WI38 (cell line): Measurements from ENCODE around the gene MYO15A.
"Not testable (repeated sequence)": the region's sequence is repeated elsewhere in the genome, so short reads cannot be mapped to it uniquely, and the experiment has no call there.

Experiments
- H3K4me3 ChIP-seq: 2 replicates; pipeline ENCODE4 v1.5.1; 2011; ENCODE audit warnings: low read depth, mild to moderate bottlenecking, control low read depth, low read length
- TF ChIP-seq, protein P1 (sequence below): IDR thresholded peaks from 2 replicates; pipeline ENCODE4 v1.5.1; 2012; ENCODE audit warnings: low read depth, mild to moderate bottlenecking, control low read depth, low read length

MYO15A gene

DNA sequence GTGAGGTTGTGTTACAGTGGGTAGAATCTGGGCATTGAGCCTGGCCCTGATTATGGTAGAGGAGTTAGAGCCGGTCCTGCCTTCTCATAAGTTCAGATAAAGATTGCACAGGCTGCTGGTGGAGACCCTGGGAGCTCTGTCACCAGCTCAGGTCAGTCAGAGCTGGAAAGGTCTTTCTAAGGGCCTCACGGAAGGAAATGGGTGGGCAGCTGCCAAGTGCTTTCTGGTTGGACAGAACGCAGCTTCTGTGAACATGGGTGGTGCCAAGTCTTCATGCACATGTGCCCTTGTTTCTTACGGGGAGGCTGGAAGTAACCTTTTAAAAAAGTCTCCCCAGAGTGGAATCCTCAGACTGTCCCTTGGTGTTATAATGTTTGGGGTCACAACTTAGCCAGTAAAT is 90.0 kb downstream of the MYO15A start:
- TF ChIP-seq, protein P1, sequence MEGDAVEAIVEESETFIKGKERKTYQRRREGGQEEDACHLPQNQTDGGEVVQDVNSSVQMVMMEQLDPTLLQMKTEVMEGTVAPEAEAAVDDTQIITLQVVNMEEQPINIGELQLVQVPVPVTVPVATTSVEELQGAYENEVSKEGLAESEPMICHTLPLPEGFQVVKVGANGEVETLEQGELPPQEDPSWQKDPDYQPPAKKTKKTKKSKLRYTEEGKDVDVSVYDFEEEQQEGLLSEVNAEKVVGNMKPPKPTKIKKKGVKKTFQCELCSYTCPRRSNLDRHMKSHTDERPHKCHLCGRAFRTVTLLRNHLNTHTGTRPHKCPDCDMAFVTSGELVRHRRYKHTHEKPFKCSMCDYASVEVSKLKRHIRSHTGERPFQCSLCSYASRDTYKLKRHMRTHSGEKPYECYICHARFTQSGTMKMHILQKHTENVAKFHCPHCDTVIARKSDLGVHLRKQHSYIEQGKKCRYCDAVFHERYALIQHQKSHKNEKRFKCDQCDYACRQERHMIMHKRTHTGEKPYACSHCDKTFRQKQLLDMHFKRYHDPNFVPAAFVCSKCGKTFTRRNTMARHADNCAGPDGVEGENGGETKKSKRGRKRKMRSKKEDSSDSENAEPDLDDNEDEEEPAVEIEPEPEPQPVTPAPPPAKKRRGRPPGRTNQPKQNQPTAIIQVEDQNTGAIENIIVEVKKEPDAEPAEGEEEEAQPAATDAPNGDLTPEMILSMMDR: no peak
- no peak overlapping the region for H3K4me3 ChIP-seq

DNA sequence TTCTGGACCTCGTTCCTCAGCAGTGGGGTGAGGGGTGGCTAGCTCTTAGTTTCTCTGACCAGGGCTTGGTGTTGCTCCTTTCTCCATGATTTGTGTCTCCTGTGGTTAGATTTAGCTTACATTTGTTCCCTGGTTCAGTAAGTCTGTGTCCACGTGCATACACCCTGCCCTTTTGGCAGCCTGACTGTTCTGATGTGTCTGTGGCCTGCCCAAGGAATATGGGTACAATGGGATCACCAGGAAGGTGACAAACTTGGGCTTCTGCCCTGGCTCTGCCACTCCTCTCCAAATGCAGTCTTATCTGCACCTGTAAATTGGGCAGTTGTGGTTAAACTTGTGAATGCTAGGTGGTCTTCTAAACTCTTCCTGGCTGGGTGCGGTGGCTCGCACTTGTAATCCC is 92.6 kb downstream of the MYO15A start:
- TF ChIP-seq, protein P1: no peak
- H3K4me3 ChIP-seq: no peak overlapping the region

DNA sequence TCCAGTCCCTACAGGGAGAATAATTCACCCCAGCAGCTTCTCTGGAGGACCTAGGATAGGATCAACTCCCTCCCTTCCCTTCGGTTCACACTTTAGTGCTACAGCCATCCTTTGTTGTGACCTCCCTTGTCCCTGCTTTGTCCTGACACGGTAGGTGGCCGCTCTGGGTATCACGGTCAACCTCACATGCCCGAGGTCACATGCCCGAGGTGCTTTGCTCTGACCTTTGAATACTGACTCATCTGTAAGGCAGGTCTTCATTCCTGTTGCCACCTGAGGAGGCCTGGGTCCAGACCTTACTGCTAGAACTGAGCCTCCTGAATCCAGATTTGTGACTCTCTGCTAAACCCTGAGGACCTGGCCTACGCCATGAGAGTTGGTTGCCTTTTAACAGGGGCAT is 94.8 kb downstream of the MYO15A start:
- TF ChIP-seq, protein P1: no peak
- no peak overlapping the region for H3K4me3 ChIP-seq

DNA sequence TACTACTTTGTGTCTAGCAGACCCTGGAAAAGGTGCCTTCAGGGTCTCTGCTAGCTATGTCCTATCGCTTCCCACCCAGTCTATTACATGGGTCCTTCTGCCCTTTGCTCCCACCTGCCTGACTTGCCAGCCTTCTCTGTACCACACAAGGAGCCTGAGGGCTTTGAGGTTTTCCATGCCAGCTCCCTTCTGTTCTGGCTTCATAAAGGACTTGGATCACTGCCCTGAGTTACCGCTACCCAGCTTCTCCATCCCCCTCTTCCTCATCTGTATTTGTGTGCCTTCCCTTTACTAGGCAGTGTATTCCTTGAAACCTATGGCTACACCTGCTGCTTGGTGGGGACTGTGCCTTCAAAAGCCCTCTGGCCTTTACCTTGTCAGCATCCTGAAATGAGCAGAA is 97.3 kb downstream of the MYO15A start:
- no peak overlapping the region for H3K4me3 ChIP-seq
- TF ChIP-seq, protein P1: no peak

DNA sequence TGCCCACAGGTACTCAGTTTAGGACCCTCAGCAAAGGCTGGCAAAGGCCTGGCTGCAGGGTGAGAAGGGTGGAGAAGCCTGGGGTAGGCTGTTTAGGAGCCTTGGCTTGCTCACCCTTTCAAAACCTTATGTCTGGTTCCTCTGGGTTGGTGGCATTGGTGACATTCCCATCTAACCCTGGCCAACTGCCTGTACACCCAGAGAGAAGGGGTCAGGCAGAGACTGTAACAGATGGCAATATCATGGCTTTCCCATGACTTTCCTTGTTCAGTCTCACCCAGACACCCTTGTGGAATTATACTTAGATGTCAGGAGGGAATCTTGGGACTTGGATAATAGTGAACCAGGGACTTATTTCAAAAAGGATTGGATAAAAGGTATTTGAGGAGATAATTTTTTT is 98.4 kb downstream of the MYO15A start:
- H3K4me3 ChIP-seq: no peak overlapping the region
- TF ChIP-seq, protein P1: no peak

DNA sequence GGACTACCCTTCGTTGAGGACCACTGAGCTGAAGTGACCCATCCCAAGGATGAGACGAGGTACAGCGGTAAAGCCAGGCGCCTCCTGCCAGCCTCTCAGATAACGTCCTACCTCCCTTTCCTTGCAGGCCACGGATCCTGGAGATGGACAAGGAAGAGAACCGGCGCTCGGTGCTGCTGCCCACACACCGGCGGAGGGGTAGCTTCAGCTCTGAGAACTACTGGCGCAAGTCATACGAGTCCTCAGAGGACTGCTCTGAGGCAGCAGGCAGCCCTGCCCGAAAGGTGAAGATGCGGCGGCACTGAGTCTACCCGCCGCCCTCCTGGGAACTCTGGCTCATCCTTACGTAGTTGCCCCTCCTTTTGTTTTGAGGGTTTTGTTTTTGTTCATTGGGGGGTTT is 99.5 kb downstream of the MYO15A start:
- no peak overlapping the region for H3K4me3 ChIP-seq

DNA sequence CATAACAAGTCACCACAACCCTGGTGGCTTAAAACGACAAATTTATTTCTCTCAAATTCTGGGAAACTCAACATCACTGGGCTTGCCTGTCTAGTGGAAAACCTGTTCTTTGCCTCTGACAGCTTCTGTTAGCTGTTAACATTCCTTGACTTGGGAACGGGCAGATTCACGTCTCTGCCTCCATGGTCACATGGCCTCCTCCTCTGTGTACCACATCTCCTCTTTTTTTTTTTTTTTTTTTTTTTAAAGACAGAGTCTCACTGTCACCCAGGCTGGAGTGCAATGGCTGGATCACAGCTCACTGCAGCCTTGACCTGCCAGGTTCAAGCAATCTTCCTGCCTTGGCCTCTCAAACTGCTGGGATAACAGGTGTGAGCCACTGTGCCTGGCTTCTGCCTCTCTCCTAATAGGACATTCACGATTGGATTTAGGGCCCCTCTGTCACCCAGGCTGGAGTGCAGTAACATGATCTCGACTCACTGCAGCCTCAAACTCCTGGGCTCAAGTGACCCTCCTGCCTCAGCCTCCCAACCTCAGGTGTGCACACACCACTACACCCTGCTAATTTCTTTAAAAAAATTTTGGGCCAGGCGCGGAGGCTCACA is 105.2 kb downstream of the MYO15A start:
- TF ChIP-seq, protein P1: no peak
- H3K4me3 ChIP-seq: no peak overlapping the region

More for the DNA sequence above, 99.5 kb downstream of the MYO15A start:
- TF ChIP-seq, protein P1: no peak

DNA sequence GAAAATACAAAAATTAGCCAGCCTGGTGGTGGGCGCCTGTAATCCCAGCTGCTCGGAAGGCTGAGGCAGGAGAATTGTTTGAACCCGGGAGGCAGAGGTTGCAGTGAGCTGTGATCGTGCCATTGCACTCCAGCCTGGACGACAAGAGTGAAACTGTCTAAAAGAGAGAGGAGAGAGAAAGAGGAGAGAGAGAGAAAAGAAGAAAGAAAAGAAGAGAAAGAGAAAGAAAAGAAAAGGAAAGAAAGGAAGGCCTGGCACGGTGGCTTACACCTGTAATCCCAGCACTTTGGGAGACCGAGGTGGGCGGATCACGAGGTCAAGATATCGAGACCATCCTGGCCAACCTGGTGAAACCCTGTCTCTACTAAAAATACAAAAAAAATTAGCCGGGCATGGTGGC is 108.3 kb downstream of the MYO15A start:
- not testable (repeated sequence) for H3K4me3 ChIP-seq
